Fibroblast of pulmonary artery (primary cell): ENCODE data around the gene EIF4E1B.

Source experiments
- DNase-seq: peaks from one replicate; pipeline ENCODE4 v3.0.0-alpha.2; 2010; ENCODE audit warnings: low read depth
- H3K4me3 ChIP-seq: replicated peaks from 2 replicates; pipeline ENCODE4 v1.5.1; 2011; ENCODE audit warnings: low read depth, mild to moderate bottlenecking, control low read depth, low read length, moderate library complexity
- TF ChIP-seq, protein P1 (sequence below): IDR thresholded peaks from 2 replicates; pipeline ENCODE4 v1.5.1; 2011; ENCODE audit warnings: mild to moderate bottlenecking, control low read depth, low read length, inconsistent platforms; ENCODE audit errors: missing control alignments

EIF4E1B gene

DNA sequence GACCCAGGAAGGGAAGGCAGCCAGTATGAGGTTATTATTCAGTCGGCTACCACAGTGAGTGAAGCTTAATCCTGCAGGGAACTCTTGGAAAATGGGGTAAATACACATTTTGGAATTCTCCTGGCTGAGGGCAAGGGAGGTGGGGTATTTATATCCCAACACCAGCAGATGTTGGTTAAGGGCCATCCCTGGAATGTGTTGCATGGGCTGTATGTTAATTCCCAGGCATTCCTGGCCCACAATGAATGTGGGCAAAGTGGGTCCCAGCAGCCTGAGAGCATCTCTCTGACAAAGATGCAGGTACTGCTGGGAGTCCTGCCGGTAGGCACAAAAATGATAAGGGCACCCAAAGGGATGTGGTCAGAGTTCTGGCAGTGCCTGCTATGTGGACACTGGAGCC is 17.6 kb upstream of the EIF4E1B start:
- no peak for DNase-seq
- no peak overlapping the region for H3K4me3 ChIP-seq
- TF ChIP-seq, protein P1, sequence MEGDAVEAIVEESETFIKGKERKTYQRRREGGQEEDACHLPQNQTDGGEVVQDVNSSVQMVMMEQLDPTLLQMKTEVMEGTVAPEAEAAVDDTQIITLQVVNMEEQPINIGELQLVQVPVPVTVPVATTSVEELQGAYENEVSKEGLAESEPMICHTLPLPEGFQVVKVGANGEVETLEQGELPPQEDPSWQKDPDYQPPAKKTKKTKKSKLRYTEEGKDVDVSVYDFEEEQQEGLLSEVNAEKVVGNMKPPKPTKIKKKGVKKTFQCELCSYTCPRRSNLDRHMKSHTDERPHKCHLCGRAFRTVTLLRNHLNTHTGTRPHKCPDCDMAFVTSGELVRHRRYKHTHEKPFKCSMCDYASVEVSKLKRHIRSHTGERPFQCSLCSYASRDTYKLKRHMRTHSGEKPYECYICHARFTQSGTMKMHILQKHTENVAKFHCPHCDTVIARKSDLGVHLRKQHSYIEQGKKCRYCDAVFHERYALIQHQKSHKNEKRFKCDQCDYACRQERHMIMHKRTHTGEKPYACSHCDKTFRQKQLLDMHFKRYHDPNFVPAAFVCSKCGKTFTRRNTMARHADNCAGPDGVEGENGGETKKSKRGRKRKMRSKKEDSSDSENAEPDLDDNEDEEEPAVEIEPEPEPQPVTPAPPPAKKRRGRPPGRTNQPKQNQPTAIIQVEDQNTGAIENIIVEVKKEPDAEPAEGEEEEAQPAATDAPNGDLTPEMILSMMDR = no peak

DNA sequence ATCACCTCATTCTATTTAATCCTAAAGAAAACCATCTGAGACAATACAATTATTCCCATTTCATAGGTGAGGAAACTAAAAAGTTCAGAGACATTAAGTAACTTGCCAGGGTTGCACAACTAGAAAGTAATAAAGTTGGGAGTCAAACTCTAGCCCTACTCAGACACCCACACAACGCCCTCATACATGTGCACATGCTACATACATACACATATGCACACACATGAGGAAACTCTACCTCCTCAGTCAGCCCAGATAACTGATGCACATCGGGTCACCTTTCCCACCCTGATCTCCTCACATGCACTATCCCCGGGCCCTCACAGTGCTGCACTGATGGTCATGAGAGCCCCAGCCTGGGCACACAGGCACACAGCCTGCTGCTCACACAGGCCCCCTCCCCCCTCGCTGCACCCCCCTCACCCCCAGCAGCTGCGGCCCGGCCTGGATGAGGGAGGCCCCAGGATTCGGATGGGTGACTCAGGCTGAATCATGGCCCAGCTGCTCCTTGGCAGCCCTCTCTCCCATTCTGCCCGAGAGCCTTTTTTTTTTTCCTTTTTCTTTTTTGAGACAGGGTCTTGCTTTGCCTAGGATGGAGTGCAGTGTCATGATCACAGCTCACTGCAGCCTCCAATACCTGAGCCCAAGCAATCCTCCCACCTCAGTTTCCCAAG is 15.5 kb upstream of the EIF4E1B start:
- DNase-seq = peak; percentile 72
- TF ChIP-seq, protein P1 = no peak
- H3K4me3 ChIP-seq = no peak overlapping the region

DNA sequence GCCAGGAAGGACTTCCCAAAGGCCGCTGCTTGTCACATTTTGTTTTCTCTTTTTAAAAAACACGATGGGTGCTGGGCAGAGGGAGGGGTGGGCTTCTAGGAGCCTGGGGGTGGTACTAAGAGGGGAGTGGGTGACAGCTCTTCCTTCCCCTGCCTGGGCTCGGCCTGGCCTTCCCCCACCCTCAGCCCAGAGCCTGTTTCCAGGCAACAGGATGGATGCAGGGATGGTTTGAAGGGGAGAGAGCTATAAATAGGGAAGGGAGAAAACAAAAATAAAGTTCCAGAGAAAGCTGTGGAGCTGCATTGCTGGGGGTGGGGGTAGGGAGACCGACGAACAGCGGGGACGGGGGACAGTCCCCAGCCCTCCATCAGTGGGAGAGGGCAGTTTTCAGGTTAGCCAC is 14.0 kb upstream of the EIF4E1B start:
- no peak for DNase-seq
- no peak overlapping the region for H3K4me3 ChIP-seq
- TF ChIP-seq, protein P1 = no peak

DNA sequence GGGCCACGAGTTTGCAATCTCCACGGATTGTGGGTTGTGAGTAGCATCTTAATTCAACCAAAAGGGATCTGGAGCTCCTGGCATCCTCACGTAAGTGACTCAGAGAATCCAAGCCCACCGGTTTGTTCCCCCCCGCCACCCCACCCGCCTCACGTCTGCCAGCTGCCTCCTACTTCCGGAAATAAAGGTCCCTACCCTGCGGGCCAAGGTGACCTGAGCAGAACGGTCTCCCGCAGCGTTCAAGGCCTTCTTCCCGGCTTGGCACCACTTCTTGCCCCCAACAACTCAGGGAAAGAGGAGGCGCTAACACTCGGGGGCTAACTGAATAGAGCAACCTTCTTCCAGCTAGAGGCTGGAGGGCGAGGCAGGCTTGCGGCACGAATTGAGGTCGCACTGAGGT is 11.7 kb upstream of the EIF4E1B start:
- DNase-seq = no peak
- H3K4me3 ChIP-seq = no peak overlapping the region
- TF ChIP-seq, protein P1 = no peak

DNA sequence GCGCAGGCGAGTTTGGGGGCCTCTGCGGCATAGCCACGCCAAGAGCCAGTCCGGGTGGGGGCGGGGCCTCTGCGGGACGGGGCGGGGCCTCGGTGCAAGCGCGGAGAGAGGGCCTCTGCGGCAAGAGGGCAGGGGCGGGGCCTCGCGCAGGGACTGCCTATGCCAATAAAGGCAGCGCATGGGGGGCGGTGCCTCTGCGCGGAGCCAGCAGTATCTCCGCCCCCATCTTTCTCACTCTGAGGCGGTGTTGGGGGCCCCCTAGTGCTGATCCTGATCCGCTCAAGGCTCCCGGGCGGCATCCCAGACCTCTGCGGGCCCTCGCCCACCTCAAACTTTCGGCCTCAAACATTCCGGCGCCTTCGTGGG is 11.3 kb upstream of the EIF4E1B start:
- TF ChIP-seq, protein P1 = peak; percentile 37
- H3K4me3 ChIP-seq = no peak overlapping the region
- peak; percentile 89 for DNase-seq

DNA sequence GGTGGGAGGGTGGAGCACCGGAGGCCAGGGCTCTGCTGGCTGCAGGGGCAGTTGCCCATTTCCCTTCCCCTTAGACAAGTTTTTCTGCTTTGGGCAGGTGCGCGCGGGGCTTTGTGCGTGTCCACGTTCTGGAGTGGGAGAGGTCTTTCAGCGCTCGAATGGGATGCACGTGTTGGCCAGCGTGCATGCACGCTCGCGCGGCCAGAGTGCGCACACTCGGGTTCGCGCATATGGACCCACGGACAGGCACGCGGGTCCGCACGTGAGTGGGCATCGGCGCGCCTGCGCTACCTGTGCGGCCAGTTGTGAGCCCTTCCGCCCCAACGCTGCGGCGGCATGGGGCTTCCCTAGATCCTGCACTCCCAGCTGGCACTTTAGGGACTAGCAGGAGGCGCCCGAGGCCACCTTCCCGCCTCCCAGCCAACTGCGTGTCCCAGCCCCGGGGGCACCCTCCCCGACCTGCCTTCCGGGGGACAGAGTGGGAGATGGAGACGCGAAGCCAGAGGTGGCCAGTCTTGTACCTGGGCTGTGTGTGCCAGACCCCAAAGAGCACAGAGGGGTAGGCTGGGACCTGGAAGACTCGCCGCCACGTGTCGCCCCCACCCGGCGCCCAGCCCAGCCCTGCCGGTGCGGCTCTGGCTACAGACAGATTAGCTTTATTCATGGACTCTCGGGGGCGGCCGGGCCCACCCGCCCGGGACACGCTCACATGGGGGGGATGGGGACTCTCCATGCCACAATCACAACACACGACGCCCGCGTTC is 10.7 kb upstream of the EIF4E1B start:
- TF ChIP-seq, protein P1 = no peak
- H3K4me3 ChIP-seq = no peak overlapping the region
- no peak for DNase-seq
